GM23338 (cell line): ENCODE data around the gene BMP15. TPM values are rescaled to one million over a fixed set of nuclear protein-coding genes. Genes with fewer than 3 reads are reported as not detected.

Source experiments
- ATAC-seq: fragments of 200-7000 bp; cut with Tn5 transposase; 3 replicates; pipeline ENCODE4 v1.9.1; 2020
- DNase-seq: peaks from one replicate; pipeline ENCODE4 v3.0.0-alpha.2; 2015; ENCODE audit warnings: low spot score
- H2AFZ ChIP-seq: fragments of 200-600 bp; sonication (generic); 2 replicates; pipeline ENCODE4 v1.8.0; 2016; ENCODE audit warnings: antibody characterized with exemption, mild to moderate bottlenecking, moderate library complexity
- H3F3A ChIP-seq: fragments of 200-600 bp; sonication (generic); replicated peaks from 2 replicates; pipeline ENCODE4 v1.8.0; 2017; ENCODE audit warnings: antibody characterized with exemption, mixed run types, low read depth
- H3K27ac ChIP-seq: fragments of 200-600 bp; sonication (generic); 2 replicates; pipeline ENCODE4 v1.6.1; 2016; ENCODE audit warnings: low read depth
- H3K27me3 ChIP-seq: fragments of 200-600 bp; sonication (generic); 2 replicates; pipeline ENCODE4 v1.8.0; 2016; ENCODE audit warnings: mild to moderate bottlenecking, mixed run types, moderate library complexity; ENCODE audit not compliant: insufficient read depth
- H3K36me3 ChIP-seq: fragments of 200-600 bp; sonication (generic); 2 replicates; pipeline ENCODE4 v1.8.0; 2016; ENCODE audit warnings: mild to moderate bottlenecking; ENCODE audit not compliant: insufficient read depth
- H3K4me1 ChIP-seq: fragments of 200-600 bp; sonication (generic); 2 replicates; pipeline ENCODE4 v1.8.0; 2016; ENCODE audit warnings: mild to moderate bottlenecking, moderate library complexity; ENCODE audit not compliant: insufficient read depth
- H3K4me2 ChIP-seq: fragments of 200-600 bp; sonication (generic); 2 replicates; pipeline ENCODE4 v1.7.1; 2017; ENCODE audit warnings: mixed run types
- H3K4me3 ChIP-seq: fragments of 200-600 bp; sonication (generic); 2 replicates; pipeline ENCODE4 v1.6.1; 2016; ENCODE audit warnings: mixed run types
- H3K79me2 ChIP-seq: fragments of 200-600 bp; sonication (generic); replicated peaks from 2 replicates; pipeline ENCODE4 v1.8.0; 2017; ENCODE audit warnings: mild to moderate bottlenecking; ENCODE audit not compliant: insufficient read depth
- H3K9me2 ChIP-seq: fragments of 200-600 bp; sonication (generic); 2 replicates; pipeline ENCODE4 v1.8.0; 2017; ENCODE audit not compliant: insufficient read depth
- H4K20me1 ChIP-seq: fragments of 200-600 bp; sonication (generic); replicated peaks from 2 replicates; pipeline ENCODE4 v1.8.0; 2017; ENCODE audit warnings: mild to moderate bottlenecking; ENCODE audit not compliant: insufficient read depth
- H3K27ac Mint-ChIP-seq: 2 replicates; pipeline ENCODE4 v1.8.0; 2020; ENCODE audit warnings: inconsistent platforms, mild to moderate bottlenecking, moderate library complexity, mixed read lengths
- H3K27me3 Mint-ChIP-seq: 3 replicates; pipeline ENCODE4 v1.8.0; 2022; ENCODE audit warnings: low read depth, mild to moderate bottlenecking, moderate library complexity, mixed read lengths, inconsistent platforms; ENCODE audit not compliant: insufficient read depth, poor library complexity
- H3K36me3 Mint-ChIP-seq: 3 replicates; pipeline ENCODE4 v1.8.0; 2021; ENCODE audit warnings: low read depth, mild to moderate bottlenecking, inconsistent platforms, moderate library complexity, mixed read lengths
- H3K4me1 Mint-ChIP-seq: 3 replicates; pipeline ENCODE4 v1.8.0; 2020; ENCODE audit warnings: mild to moderate bottlenecking, inconsistent platforms, mixed read lengths
- H3K4me3 Mint-ChIP-seq: 3 replicates; pipeline ENCODE4 v1.8.0; 2021; ENCODE audit warnings: moderate library complexity, mild to moderate bottlenecking, inconsistent platforms, mixed read lengths
- H3K9me3 Mint-ChIP-seq: 3 replicates; pipeline ENCODE4 v1.8.0; 2020; ENCODE audit warnings: moderate library complexity, mild to moderate bottlenecking, inconsistent platforms, mixed read lengths
- CREB1 ChIP-seq: fragments of 250-450 bp; sonication (Bioruptor Pico); IDR thresholded peaks from 2 replicates; pipeline ENCODE4 v1.5.0; 2020; ENCODE audit warnings: low read depth, mild to moderate bottlenecking, moderate library complexity
- CTCF ChIP-seq, 2 experiments: fragments of 200-600 bp in 1 of 2; sonication (generic) in 1 of 2; conservative IDR thresholded peaks; 2 replicates each; pipeline versions ENCODE4 v1.5.1 to v1.6.1; 2016 to 2017; ENCODE audit warnings: antibody characterized with exemption in 2 of 2, low read depth in 2 of 2, mild to moderate bottlenecking in 2 of 2, moderate library complexity in 1 of 2
- ETS1 ChIP-seq: IDR thresholded peaks from 2 replicates; pipeline ENCODE4 v1.6.1; 2016; ENCODE audit warnings: antibody characterized with exemption
- EZH2 ChIP-seq: fragments of 200-600 bp; sonication (generic); IDR thresholded peaks from one replicate; pipeline ENCODE4 v1.8.0; 2017; ENCODE audit warnings: antibody characterized with exemption, mild to moderate bottlenecking, low read depth; ENCODE audit not compliant: unreplicated experiment
- EZH2phosphoT487 ChIP-seq: fragments of 200-600 bp; sonication (generic); IDR thresholded peaks from one replicate; pipeline ENCODE4 v1.8.1; 2018; ENCODE audit warnings: antibody characterized with exemption; ENCODE audit not compliant: unreplicated experiment
- JUNB ChIP-seq: IDR thresholded peaks from one replicate; pipeline ENCODE4 v1.6.1; 2016; ENCODE audit warnings: antibody characterized with exemption; ENCODE audit not compliant: unreplicated experiment
- NANOG ChIP-seq: IDR thresholded peaks from 2 replicates; pipeline ENCODE4 v1.6.1; 2016; ENCODE audit warnings: antibody characterized with exemption, borderline replicate concordance
- POLR2AphosphoS5 ChIP-seq: IDR thresholded peaks from 2 replicates; pipeline ENCODE4 v1.6.1; 2016; ENCODE audit warnings: antibody characterized with exemption, low read depth
- REST ChIP-seq: IDR thresholded peaks from one replicate; pipeline ENCODE4 v1.6.1; 2018; ENCODE audit warnings: antibody characterized with exemption; ENCODE audit not compliant: unreplicated experiment
- STAT1 ChIP-seq: IDR thresholded peaks from one replicate; pipeline ENCODE4 v1.6.1; 2016; ENCODE audit warnings: antibody characterized with exemption; ENCODE audit not compliant: unreplicated experiment
- ZNF114 ChIP-seq: fragments of 250-450 bp; sonication (Bioruptor Pico); IDR thresholded peaks from 2 replicates; pipeline ENCODE4 v1.5.0; 2020; ENCODE audit warnings: mild to moderate bottlenecking, moderate library complexity
- ZNF331 ChIP-seq: fragments of 250-450 bp; sonication (Bioruptor Pico); IDR thresholded peaks from 2 replicates; pipeline ENCODE4 v1.5.0; 2020; ENCODE audit warnings: low read depth, mild to moderate bottlenecking, moderate library complexity
- ZNF462 ChIP-seq: fragments of 250-450 bp; sonication (Bioruptor Pico); IDR thresholded peaks from 2 replicates; pipeline ENCODE4 v1.5.0; 2020; ENCODE audit warnings: mild to moderate bottlenecking, moderate library complexity
- polyA plus RNA-seq: library from polyadenylated mRNA; unstranded; fragments of >200 nt; fragmentation: Nextera tagmentation; extraction: Ambion mirVana; gene quantifications from 2 replicates; pipeline ENCODE4 v1.2.1, GENCODE V29; 2016
- total RNA-seq: library from RNA; depleted of rRNA; stranded (reverse); fragments of >200 nt; shearing (Covaris generic); gene quantifications from 2 replicates; pipeline ENCODE4 v1.2.3, GENCODE V29; 2014

The BMP15 gene
- total and polyA plus RNA-seq, 2 experiments from 2014 or later, result not detected

GRCh38 chrX:50913520-50913919 lies 3.0 kb downstream of the BMP15 start:
- Mint-ChIP-seq H3K27ac (no peak overlapping the region), H3K36me3 (no peaks in the 10 kb centered on the region), H3K27me3 (no peaks in the 10 kb centered on the region), H3K4me1 (no peaks in the 10 kb centered on the region), H3K4me3 (no peak overlapping the region), H3K9me3 (no peaks in the 10 kb centered on the region)
- H3K4me2 ChIP-seq, result no peak overlapping the region
- ATAC-seq, result no peak
- H4K20me1 ChIP-seq, result no peaks in the 10 kb centered on the region
- no peaks in the 10 kb centered on the region for H3F3A ChIP-seq
- no peaks in the 10 kb centered on the region for H3K27me3 ChIP-seq
- no peaks in the 10 kb centered on the region for H3K36me3 ChIP-seq
- no peaks in the 10 kb centered on the region for H3K79me2 ChIP-seq
- no peak overlapping the region for H2AFZ ChIP-seq
- no peak overlapping the region for H3K4me3 ChIP-seq
- no peaks in the 10 kb centered on the region for H3K9me2 ChIP-seq
- TF ChIP-seq CTCF (conservative IDR thresholded peaks at IDR 0.05; ENCODE audit: low read depth in 2 of 2), result no peak
- no peak for TF ChIP-seq EZH2
- TF ChIP-seq CREB1 (CRISPR knock-in tag), result no peak
- no peak for TF ChIP-seq EZH2phosphoT487
- no peak for TF ChIP-seq NANOG
- TF ChIP-seq ETS1, result no peak
- TF ChIP-seq REST, result no peak
- no peak for TF ChIP-seq JUNB
- no peak for TF ChIP-seq POLR2AphosphoS5
- TF ChIP-seq ZNF462, result no peak
- TF ChIP-seq ZNF331 (CRISPR knock-in tag), result no peak
- no peak for TF ChIP-seq ZNF114 (CRISPR knock-in tag)
- no peak for TF ChIP-seq STAT1
- no peak overlapping the region for H3K27ac ChIP-seq
- DNase-seq, result no peak
- no peaks in the 10 kb centered on the region for H3K4me1 ChIP-seq
